NCI-H82 treated with DMSO at 0.1 percent for 48 hours (cell line): ENCODE data around the gene TOMM7.
"Not testable (repeated sequence)": the region's sequence is repeated elsewhere in the genome, so short reads cannot be mapped to it uniquely, and the experiment has no call there.

ENCODE experiments used
- DNase-seq: peaks from one replicate; lab custom pipeline; 2025; ENCODE audit not compliant: unreplicated experiment; lab: John Stamatoyannopoulos, UW

TOMM7 gene

DNA sequence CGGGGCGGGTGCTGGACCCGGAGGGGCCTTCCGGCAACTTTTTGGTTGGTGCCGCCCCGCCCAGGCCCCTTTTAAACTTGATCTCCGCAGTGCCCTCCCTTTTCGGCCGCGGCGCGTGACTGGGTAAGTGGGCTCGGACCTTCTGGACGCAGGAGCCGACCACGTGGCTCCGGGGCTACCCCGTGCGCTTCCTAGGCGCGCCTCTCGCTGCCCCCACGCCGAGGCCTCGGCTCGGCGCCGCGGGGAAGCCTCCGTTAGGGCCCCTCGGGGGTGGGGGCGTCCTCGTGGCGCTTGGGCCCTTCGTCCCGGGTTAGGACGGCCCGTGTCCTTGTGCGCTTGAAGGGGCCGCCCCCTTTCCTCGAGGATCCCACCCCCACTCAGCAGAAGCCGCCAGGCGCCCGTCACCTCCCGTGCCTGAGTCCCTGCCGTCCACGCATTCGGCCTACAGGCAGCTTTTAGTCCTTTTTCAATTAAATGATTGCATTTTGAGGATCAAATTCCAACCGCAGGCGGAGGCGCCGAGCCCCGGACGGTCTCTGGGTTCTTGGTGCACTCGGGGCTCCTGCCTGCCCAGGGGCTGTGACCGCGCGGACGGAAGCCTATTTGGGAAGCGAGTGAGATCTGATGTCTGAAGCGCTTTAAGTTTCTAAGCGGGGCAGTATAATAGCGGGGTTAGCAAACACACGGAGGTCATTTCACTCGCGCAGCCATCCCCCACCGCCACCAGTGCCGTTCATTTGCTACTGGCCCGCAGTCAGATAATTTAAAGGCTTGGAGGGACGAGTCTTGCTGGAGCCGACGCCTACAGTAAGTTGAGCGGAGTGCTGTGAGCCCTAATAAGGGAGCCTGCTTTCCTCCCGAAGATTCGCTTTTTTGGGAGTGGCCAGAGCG lies 31.8 kb upstream of the TOMM7 start:
- DNase-seq: peak; percentile 79

DNA sequence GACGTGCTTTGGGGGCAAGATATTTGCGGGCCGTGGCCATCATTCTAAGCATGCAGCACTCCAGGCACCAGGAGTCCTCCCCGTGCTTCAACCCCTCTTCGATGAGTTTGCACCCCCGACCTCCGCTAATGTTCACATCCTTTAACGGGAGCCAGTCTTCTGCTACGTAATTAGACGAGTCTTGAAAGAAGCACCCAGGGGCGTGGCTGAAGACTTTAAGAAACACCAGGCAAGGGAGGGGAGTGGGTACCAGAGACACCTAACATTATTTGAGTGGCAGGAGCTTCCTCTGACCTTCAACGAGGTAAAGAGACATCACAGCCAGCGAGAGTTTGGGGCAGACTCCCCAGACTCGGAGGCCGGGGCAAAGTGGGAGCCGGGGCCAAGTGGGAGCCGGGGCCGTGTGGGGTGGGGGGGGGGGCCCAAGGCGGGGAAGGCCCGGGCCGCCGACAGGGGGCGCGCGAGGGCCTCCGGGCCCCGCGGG lies 31.1 kb upstream of the TOMM7 start:
- DNase-seq: no peak

DNA sequence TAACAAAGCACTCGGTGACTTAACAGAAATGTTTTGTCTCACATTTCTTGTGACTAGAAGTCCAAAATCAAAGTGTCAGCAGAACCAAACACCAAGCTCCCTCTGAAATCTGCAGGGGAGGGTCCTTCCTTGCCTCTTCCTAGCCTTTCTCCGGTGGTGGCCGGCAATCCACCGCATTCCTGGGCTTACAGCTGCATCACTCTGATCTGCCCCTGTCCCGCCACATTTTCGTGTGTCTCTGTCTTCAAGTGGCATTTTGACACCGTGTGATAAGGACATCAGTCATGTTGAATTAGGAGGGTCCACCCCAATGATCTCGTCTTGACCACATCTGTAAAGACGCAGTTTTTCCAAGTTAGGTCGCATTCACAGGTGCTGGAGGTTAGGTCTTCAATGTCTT lies 30.5 kb upstream of the TOMM7 start:
- no peak for DNase-seq

DNA sequence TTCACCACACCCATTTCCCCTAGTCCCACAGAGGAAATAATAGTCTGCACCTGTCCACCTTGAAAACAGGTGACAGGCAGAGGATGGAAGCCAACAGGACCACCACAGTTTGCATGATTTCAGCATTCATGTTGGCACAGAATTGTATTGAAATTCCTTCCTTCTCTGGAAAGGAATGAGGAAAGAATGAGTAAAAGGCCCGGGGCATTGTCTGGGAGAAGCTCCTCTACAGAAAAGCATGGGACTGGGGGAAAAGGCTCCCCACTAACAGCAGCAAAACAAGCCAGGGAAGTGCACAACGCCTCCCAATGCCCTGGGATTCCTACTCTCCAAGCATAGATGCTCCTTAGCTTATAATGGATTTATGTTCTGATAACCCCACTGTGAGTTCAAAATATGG lies 28.5 kb upstream of the TOMM7 start:
- DNase-seq: no peak

DNA sequence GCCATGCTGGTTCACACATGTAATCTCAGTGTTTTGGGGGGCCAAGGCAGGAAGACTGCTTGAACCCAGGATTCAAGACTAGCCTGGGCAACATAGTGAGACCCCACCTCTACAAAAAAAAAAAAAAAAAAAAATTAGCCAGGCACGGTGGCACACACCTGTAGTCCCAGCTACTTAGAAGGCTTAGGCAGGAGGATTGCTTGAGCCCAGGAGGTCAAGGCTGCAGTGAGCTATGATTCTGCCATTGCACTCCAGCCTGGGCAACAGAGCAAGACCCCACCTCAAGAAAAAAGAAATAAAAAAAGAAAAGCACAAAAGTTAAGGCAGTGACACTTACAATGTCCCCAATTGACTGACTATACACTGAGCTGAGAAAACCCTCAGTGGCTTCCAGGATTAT lies 27.7 kb upstream of the TOMM7 start:
- DNase-seq: not testable (repeated sequence)

DNA sequence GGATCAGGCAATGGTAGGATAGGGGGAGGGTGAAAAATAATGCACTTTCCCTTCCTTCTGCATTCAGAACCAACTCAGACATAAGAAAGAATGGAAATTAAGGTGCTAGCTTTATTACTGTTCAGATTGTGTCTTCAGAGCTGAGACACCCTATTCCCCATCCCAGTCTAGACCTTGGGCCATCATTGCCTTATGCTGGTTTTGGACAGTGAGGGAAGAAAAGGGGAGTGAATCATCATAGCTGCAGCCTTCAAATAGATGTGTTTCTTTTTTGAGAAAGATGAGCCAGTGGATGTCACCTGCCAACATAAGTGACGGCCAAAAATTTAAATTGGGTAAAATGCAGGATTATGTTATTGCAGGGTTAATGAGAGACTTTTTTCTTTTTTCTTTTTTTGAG lies 27.0 kb upstream of the TOMM7 start:
- no peak for DNase-seq

DNA sequence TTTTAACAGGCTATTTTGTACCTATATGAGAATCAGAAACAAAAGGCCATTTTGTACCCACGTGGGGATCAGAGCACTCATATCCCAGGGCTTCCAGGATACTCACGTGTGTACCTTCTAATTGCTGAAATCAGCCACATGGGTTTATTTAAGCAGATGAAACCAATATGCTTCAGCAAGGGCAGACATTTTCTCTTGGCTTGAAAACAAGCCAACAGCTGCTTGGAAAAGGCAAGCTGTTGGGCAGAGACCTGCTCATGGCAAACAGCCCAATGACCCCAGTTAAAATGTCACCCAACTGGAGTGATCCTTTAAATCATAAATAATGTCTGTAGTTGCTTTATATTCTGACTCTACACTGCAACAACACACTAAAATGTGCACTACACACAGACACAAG lies 26.5 kb upstream of the TOMM7 start:
- peak; percentile 22 for DNase-seq

DNA sequence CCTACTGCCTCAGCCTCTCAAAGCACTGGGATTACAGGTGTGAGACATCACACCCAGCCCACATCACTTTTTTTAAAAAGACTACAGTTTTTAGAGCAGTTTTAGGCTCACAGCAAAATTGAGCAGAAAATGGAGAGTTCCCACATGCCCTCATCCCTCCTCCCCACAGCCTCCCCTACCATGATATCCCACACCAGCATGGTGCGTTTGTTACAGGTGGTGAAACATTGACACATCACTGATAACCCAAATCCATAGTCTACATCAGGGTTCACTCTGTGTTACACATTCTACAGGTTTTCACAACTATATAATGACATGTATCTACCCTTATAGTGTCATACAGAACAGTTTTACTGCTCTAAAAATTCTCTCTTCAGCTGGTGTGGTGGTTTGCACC lies 24.3 kb upstream of the TOMM7 start:
- no peak for DNase-seq

DNA sequence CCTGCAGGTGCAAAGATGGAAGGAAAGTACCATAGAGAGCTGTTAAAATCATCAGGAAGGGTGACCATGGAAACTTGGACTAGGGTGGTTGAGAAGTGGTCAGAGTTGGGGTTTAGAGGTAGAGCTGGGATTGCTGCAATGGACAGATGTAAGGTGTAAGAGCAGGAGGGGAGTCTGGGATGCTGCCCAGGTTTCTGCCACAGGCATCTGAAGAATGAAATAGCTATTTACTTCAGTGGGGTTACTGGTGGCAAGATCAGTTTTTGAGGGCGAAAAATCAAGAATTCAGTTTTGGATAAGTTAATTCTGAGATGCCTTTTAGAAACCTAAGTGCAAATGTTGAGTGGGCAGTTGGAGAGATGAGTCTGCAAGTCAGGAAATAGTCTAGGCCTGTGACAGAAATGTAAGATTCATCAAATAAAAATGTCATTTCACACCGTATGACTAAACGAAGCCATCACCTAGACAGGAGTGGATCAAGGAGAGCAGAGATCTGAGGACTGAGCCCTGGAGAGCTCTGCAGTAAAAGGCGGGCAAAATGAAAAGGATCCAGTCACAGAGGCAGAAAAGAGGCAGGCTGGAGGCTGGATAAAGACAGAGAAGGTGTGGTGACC lies 22.7 kb upstream of the TOMM7 start:
- DNase-seq: no peak

DNA sequence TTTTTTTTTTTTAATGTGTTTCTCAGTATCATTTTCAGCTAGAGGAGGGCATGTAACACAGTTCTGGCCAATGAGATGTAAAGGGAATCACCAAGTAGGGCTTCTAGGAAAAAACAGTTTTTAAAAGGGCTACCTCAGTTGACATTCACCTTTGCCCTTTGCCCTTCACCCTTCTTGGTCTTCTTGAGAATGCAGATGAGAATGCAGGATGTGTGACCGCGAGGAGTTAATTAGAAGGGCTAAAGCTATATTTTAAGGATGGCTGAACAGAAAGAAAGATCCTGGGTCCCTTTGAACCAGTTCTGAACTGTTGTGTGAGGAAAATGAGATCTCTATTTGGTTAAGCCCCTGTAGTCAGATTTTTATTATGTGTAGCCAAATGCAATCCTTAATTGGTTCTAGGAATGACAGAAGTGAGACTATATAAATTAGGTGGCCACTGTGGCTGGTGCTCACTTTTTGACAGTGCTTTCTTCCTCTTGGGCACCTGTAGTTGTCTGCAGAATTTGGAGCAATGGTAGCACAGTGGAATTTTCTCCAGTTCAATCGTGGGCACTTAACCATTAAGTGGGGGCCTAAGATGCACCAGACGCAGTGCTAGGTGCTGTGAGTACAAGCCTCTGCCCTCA lies 21.1 kb upstream of the TOMM7 start:
- no peak for DNase-seq

DNA sequence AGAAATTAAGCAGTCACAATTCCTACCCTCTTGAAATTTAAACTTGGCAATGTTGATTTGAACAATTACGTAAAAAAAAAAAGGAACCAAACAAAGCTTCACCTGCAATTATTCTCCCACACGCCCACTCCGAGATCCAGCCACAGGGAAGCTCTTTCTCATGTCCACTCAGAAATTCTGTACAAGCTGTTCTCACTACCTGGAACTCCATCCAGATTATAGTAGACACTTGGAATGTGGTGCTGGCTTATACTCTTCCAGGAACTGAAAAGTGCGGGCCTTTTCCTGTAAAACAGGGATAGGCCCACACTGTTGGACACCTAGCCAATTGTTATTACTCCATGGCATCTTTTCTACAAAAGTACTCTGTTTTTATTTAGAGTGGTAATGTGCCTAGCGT lies 20.3 kb upstream of the TOMM7 start:
- no peak for DNase-seq

DNA sequence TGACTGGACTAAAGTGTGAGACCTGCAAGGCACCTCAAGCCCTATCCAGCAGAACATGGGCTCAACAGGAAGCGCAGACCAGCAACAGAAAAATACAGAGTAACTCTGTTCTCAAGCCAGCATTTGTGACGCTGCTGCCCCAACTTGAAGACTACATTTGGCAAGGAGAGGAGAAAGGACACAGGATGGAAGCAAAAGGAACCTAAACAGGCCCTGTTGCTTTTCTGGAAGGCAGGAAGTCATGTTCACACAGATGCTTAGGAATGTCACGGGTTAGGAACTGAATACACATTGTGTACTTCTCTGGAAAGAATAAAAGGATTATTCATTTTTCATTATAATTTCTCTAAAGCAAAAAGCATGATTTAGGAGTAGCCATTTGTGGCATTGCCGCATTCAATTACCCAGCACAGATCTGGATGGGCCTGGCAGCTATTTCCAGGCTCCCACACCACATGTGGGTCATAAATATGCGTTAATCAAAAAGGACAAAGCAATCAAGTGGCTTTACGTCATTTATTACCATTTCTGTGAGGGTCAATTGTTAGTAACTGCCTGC lies 19.8 kb upstream of the TOMM7 start:
- no peak for DNase-seq

DNA sequence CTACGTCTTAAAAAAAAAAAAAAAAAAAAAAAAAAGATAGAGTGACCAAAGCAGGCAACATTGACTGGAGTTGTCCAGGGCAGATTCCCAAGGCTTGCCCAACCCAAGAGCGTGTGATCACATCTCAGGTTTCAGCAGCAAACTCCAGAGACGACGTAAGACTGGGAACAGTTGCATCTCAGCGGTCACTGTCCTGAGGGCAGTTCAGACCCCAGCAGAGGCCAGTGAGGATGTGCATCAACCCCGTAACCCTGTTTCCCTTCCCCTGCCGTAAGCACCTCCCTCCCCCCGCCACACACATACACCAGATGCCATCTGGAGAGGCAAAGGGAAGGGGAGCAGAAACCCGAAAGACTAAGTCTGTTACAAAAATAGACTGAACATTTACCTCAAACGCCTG lies 19.3 kb upstream of the TOMM7 start:
- DNase-seq: peak; percentile 13

DNA sequence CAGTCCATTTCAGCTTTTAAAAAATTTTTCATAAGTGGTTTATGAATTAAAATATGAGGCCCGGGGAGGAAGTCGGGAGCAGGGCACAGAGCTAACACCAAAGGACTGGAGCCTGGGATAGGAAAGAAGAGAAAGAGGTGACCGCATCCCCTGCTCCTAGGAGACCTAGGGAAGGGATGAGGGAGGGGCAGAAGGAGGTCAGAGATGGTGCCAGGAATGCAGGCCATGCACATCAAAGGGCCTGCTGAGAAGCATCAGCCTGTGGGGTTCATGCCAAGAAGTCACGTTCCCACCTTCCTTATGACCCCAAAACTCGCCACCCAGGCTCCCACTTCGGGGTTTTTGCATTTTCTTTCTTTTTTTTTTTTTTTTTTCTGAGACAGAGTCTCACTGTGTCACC lies 14.7 kb upstream of the TOMM7 start:
- DNase-seq: no peak

DNA sequence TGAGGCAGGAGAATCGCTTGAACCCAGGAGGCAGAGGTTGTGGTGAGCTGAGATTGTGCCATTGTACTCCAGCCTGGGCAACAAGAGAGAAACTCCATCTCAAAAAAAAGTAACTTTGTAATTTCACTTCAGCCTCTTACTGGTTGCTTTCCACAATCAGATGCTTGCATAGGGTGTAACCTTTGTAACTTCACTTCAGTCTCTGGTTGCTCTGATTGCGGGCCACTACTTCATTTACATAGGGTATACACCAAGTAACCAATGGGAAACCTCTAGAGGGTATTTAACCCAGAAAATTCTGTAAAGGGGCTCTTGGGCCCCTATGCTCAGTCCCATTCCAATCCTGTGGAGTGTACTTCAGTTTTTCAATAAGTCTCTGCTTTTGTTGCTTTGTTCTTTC lies 13.9 kb upstream of the TOMM7 start:
- not testable (repeated sequence) for DNase-seq

DNA sequence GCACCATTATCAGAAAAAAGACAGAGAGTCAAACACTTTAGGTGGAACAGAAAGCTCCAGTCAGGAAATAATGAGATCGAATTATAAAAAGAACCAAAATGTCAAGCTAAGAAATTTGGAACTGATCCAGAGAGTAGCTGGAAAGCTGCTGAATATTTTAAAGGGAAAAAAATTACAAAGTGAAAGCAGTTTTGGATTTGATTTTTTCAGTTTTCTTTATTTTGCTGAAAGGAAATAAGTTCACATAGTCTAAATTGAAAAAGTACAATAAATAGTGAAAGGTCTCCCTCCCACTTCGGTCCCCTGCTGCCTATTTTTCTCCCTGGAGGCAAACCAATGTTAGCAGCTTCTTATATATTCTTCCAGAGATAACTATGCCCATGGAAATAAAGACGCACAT lies 11.3 kb upstream of the TOMM7 start:
- no peak for DNase-seq

DNA sequence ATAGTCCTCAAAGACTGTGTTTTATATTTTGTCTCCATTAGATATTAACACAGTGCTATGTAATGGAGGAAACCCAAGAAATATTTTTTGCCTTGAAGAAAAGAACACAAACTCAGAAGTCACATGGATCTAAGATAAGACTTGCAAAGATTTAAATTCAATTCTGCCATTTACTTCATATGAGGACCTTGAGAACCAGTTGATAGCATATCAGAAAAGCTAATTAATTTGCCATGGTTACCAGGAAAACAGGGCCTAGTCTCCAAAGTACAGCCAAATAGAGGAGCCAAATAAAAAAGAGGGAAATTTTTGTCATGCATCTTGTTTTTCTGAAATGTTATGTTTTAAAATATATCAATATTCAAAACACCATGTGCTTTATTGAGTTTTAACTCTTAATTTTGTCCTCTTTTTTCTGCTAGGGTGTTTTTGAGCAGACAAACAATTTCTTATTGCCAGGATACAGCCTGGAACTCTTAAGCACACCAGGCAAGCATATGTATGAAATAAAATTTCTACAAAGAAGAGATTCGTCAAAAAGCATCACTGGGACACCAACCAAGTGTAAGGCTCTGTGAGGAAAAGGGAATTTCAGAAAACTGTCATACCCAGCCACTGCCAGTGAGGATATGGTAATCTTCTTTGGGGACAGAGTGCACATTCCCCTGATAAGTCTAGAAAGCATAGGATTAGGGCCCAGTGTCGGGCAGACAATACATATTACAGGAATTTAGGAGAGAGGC lies 10.6 kb upstream of the TOMM7 start:
- peak; percentile 73 for DNase-seq

DNA sequence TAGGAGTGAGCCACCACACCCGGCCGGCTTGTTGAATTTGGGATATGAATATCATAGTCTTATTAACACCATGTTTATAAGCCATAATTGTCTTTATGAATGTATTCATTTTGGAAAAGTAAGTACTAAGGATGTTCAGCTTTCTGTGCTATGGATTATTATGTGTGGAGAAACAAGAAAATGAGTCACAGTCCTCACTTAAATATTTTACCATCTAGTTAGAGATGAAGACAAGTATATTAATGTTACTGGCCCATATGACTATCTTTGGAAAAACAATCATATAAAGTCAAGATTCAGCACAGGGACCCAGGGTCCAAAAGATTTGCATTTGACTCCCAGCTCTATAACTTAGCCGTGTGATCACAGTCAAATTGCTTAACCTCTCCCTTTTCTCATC lies 9.8 kb upstream of the TOMM7 start:
- no peak for DNase-seq

DNA sequence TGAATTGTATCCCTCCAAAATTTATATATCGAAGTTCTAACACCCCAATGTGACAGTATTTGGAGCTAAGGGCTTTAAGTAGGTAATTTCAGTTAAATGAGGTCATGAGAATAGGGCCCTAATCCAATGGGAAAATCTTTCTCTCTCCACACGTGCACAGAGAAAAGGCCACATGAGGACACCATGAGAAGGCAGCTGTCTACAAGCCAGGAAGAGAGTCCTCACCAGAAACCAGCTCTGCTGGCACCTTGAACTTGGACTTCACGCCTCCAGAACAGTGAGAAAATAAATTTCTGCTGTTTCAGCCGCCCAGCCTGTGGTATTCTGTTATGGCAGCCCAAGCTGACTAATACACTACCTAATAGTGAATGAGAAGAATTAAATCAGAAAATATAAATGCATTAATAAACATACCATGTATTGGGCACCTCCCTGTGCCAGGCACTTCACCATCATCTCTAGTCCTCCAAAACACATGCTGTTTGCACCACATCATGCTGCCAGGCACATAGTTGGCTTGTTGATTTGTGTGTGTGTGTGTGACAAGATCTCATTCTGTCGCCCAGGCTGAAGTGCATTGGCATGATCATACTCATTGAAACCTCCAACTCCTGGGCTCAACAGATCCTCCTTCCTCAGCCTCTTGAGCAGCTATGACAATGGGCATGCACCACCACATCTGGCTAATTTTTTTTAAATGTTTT lies 9.1 kb upstream of the TOMM7 start:
- no peak for DNase-seq

DNA sequence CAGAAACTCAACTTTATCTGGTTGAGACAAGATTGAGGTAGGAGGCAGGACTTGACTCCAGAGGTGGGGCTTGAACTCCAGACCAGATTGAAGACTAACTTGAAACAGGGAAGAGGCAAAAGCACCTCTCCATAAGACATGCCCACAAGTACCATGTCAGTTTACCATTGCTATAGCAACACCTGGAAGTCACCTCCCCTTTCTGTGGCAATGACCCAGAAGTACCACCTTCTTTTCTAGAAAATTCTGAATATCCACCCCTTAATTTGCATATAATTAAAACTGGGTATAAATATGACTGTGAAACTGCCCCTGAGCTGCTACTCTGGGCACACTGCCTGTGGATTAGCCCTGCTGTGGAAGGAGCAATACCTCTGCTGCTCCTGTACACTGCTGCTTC lies 4.9 kb upstream of the TOMM7 start:
- no peak for DNase-seq

DNA sequence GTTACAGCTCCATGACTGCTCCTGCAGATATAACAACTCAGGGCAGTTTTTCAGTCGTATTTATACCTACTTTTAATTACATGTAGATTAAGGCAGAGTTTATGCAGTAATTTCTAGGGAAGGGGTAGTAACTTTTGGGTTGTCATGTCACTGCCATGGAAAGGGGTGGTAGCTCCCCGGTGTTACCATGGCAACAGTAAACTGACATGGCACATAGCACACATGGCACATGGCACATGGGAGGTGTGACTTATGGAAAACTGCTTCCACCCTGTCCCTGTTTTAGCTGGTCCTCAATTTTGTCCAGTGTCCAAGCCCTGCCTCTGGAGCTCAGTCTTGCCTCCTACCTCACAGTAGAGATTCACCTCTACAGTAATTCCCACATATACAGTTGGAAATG lies 3.9 kb upstream of the TOMM7 start:
- no peak for DNase-seq
